SW 1271 (cell line): ENCODE results near the gene SGTA.

Experiments
- DNase-seq, 2 experiments: peaks; one replicate each; lab custom pipeline; 2025; lab: John Stamatoyannopoulos, UW

Gene SGTA

GRCh38 chr19:2771786-2772674 is 11.0 kb downstream of the SGTA start:
- no peak for DNase-seq

GRCh38 chr19:2770055-2771013 is 12.7 kb downstream of the SGTA start:
- no peak for DNase-seq

GRCh38 chr19:2769218-2769617 is 13.9 kb downstream of the SGTA start:
- DNase-seq: no peak

- DNase-seq: no peak
Observed at GRCh38 chr19:2768365-2769132, 14.5 kb downstream of the SGTA start.

- no peak for DNase-seq
Observed at GRCh38 chr19:2767688-2768087, 15.4 kb downstream of the SGTA start.

GRCh38 chr19:2766594-2767372 is 16.3 kb downstream of the SGTA start:
- no peak for DNase-seq

- no peak for DNase-seq
Observed at GRCh38 chr19:2765376-2765775, 17.7 kb downstream of the SGTA start.

GRCh38 chr19:2764945-2765344 is 18.1 kb downstream of the SGTA start:
- DNase-seq: no peak

GRCh38 chr19:2763687-2764086 is 19.4 kb downstream of the SGTA start:
- DNase-seq: no peak

GRCh38 chr19:2762783-2763496 is 20.1 kb downstream of the SGTA start:
- DNase-seq: no peak

- no peak for DNase-seq
Observed at GRCh38 chr19:2761876-2762782, 20.9 kb downstream of the SGTA start.

- DNase-seq: no peak
Observed at GRCh38 chr19:2761309-2761677, 21.8 kb downstream of the SGTA start.

- no peak for DNase-seq
Observed at GRCh38 chr19:2759965-2760364, 23.1 kb downstream of the SGTA start.

- DNase-seq: no peak
Observed at GRCh38 chr19:2759362-2759761, 23.7 kb downstream of the SGTA start.

GRCh38 chr19:2758601-2759313 is 24.3 kb downstream of the SGTA start:
- DNase-seq: no peak

- no peak for DNase-seq
Observed at GRCh38 chr19:2756921-2757881, 25.9 kb downstream of the SGTA start.

GRCh38 chr19:2756477-2756876 is 26.6 kb downstream of the SGTA start:
- DNase-seq: no peak

- DNase-seq: no peak
Observed at GRCh38 chr19:2755811-2756210, 27.3 kb downstream of the SGTA start.
